ENCODE measurements around the gene ARSI. TPM values are rescaled to one million over a fixed set of nuclear protein-coding genes. Genes with fewer than 3 reads are reported as not detected.

ARSI gene
- total RNA-seq, 1 experiment from 2014 or later, result 5.9 TPM

- Mint-ChIP-seq H3K4me1 (peaks cover 15% of the 10 kb centered on the region), H3K27me3 (ENCODE audit: low read depth) (no peaks in the 10 kb centered on the region), H3K9me3 (no peaks in the 10 kb centered on the region), H3K4me3 (no peak overlapping the region), H3K27ac (no peak overlapping the region), H3K36me3 (no peaks in the 10 kb centered on the region)
- ATAC-seq, result no peak
- POLR2A ChIA-PET, result no interaction called here
- no peak for DNase-seq (ENCODE audit: low spot score)
- CTCF ChIA-PET, result interaction anchor here (1.0 to 1.8 kb wide), 5 partner anchors 8 to 132 kb away, joined by 3 to 10 read pairs (median 4); no protein-coding TSS in a partner anchor
- no peak for TF ChIP-seq PRDM15 (CRISPR knock-in tag; IDR thresholded peaks at IDR 0.05)
- no peak for TF ChIP-seq ZNF416 (CRISPR knock-in tag; IDR thresholded peaks at IDR 0.05)
- no peak for TF ChIP-seq NR3C1 (CRISPR knock-in tag; conservative IDR thresholded peaks at IDR 0.05; ENCODE audit: low read depth)
- TF ChIP-seq ZMAT4 (CRISPR knock-in tag; IDR thresholded peaks at IDR 0.05), result no peak
- no peak for TF ChIP-seq ZNF281 (CRISPR knock-in tag; IDR thresholded peaks at IDR 0.05)
- no peak for TF ChIP-seq ZNF423 (CRISPR knock-in tag; IDR thresholded peaks at IDR 0.05)
- no peak for TF ChIP-seq SMAD3 (CRISPR knock-in tag; IDR thresholded peaks at IDR 0.05; ENCODE audit: borderline replicate concordance)
- no peak for TF ChIP-seq TCF7 (CRISPR knock-in tag; IDR thresholded peaks at IDR 0.05; ENCODE audit: low read depth)
- no peak for TF ChIP-seq FOXK1 (CRISPR knock-in tag; IDR thresholded peaks at IDR 0.05)
- TF ChIP-seq ZNF671 (CRISPR knock-in tag; IDR thresholded peaks at IDR 0.05), result no peak
- TF ChIP-seq RELA (CRISPR knock-in tag; IDR thresholded peaks at IDR 0.05; ENCODE audit: borderline replicate concordance), result no peak
- TF ChIP-seq USF2 (CRISPR knock-in tag; IDR thresholded peaks at IDR 0.05), result no peak
- no peak for TF ChIP-seq SOX15 (CRISPR knock-in tag; IDR thresholded peaks at IDR 0.05)
- no peak for TF ChIP-seq ATF1 (CRISPR knock-in tag; IDR thresholded peaks at IDR 0.05)
- TF ChIP-seq OVOL2 (CRISPR knock-in tag; IDR thresholded peaks at IDR 0.05; ENCODE audit: borderline replicate concordance), result no peak
- TF ChIP-seq ZNF532 (CRISPR knock-in tag; IDR thresholded peaks at IDR 0.05; ENCODE audit: borderline replicate concordance), result no peak
Measured at GRCh38 chr5:150265870-150266383, 36.8 kb downstream of the ARSI start.
